ENCODE data around the gene VIM.

Gene VIM

GRCh38 chr10:17209881-17210280 lies 18.2 kb upstream of the VIM start:
- no peak for DNase-seq (ENCODE audit: low read depth in 2 of 2)

- DNase-seq (ENCODE audit: low read depth in 2 of 2) = no peak
Observed at GRCh38 chr10:17210361-17210760, 17.7 kb upstream of the VIM start.

GRCh38 chr10:17212802-17213221 lies 15.2 kb upstream of the VIM start:
- no peak for DNase-seq (ENCODE audit: low read depth in 2 of 2)

GRCh38 chr10:17213646-17214349 lies 14.2 kb upstream of the VIM start:
- no peak for DNase-seq (ENCODE audit: low read depth in 2 of 2)

- DNase-seq (ENCODE audit: low read depth in 2 of 2) = no peak
Observed at GRCh38 chr10:17214526-17214925, 13.5 kb upstream of the VIM start.

GRCh38 chr10:17214971-17215781 lies 12.9 kb upstream of the VIM start:
- no peak for DNase-seq (ENCODE audit: low read depth in 2 of 2)

- no peak for DNase-seq (ENCODE audit: low read depth in 2 of 2)
Observed at GRCh38 chr10:17215782-17216122, 12.3 kb upstream of the VIM start.

- no peak for DNase-seq (ENCODE audit: low read depth in 2 of 2)
Observed at GRCh38 chr10:17216217-17216900, 11.7 kb upstream of the VIM start.

- DNase-seq (ENCODE audit: low read depth in 2 of 2) = no peak
Observed at GRCh38 chr10:17216901-17217395, 11.1 kb upstream of the VIM start.

GRCh38 chr10:17217631-17218232 lies 10.3 kb upstream of the VIM start:
- no peak for DNase-seq (ENCODE audit: low read depth in 2 of 2)

GRCh38 chr10:17219024-17219423 lies 9.0 kb upstream of the VIM start:
- no peak for DNase-seq (ENCODE audit: low read depth in 2 of 2)

GRCh38 chr10:17220652-17221100 lies 7.4 kb upstream of the VIM start:
- DNase-seq (ENCODE audit: low read depth in 2 of 2) = no peak

GRCh38 chr10:17222329-17222728 lies 5.7 kb upstream of the VIM start:
- no peak for DNase-seq (ENCODE audit: low read depth in 2 of 2)

GRCh38 chr10:17225808-17226207 lies 2.2 kb upstream of the VIM start:
- no peak for DNase-seq (ENCODE audit: low read depth in 2 of 2)

GRCh38 chr10:17226891-17227303 lies 1.1 kb upstream of the VIM start:
- DNase-seq (ENCODE audit: low read depth in 2 of 2) = no peak

- DNase-seq (ENCODE audit: low read depth in 2 of 2) = no peak
Observed at GRCh38 chr10:17227367-17228090, 512 bp upstream of the VIM start.

GRCh38 chr10:17229016-17229716 lies 1.1 kb downstream of the VIM start:
- DNase-seq (ENCODE audit: low read depth in 2 of 2) = peak; percentile 36 to 45

- DNase-seq (ENCODE audit: low read depth in 2 of 2) = no peak
Observed at GRCh38 chr10:17229717-17229966, 1.6 kb downstream of the VIM start.

- DNase-seq (ENCODE audit: low read depth in 2 of 2) = peak; percentile 80 to 84
Observed at GRCh38 chr10:17229967-17230682, 2.1 kb downstream of the VIM start.

GRCh38 chr10:17231788-17232187 lies 3.7 kb downstream of the VIM start:
- DNase-seq (ENCODE audit: low read depth in 2 of 2) = no peak
